Muscle layer of duodenum (tissue), 2 donors: Measurements from ENCODE around the gene GNG3.
"Not testable (repeated sequence)": the region's sequence is repeated elsewhere in the genome, so short reads cannot be mapped to it uniquely, and the experiment has no call there.

Experiments
- H3K27ac ChIP-seq: one replicate; pipeline ENCODE4 v1.7.0; 2013; ENCODE audit warnings: mild to moderate bottlenecking, low read length
- H3K27me3 ChIP-seq: one replicate; pipeline ENCODE4 v1.7.0; 2013; ENCODE audit warnings: low read depth, mild to moderate bottlenecking, control low read depth, low read length
- H3K36me3 ChIP-seq, 2 donors: one replicate each; pipeline ENCODE4 v1.7.0; 2013; ENCODE audit warnings: low read length in 2 of 2, control low read depth in 1 of 2, mild to moderate bottlenecking in 1 of 2; ENCODE audit not compliant: insufficient read depth in 2 of 2, control insufficient read depth in 1 of 2
- H3K4me1 ChIP-seq, 2 donors: one replicate each; pipeline ENCODE4 v1.7.0; 2013; ENCODE audit warnings: low read length in 2 of 2, mild to moderate bottlenecking in 2 of 2, control low read depth in 1 of 2, moderate library complexity in 1 of 2; ENCODE audit not compliant: insufficient read depth in 2 of 2, control insufficient read depth in 1 of 2
- H3K4me3 ChIP-seq, 2 donors: one replicate each; pipeline ENCODE4 v1.7.0; 2013; ENCODE audit warnings: low read length in 2 of 2, low read depth in 1 of 2, mild to moderate bottlenecking in 1 of 2
- H3K9me3 ChIP-seq, 2 donors: one replicate each; pipeline ENCODE4 v1.7.0; 2013; ENCODE audit warnings: low read length in 2 of 2, control low read depth in 1 of 2, mild to moderate bottlenecking in 1 of 2; ENCODE audit not compliant: control insufficient read depth in 1 of 2
- donor health status: healthy.

GNG3 gene

GRCh38 chr11:62747475-62748160 lies 40.1 kb downstream of the GNG3 start:
- peaks cover 0 to 8% of the 10 kb centered on the region in 2 donors for H3K36me3 ChIP-seq
- H3K27me3 ChIP-seq, result no peaks in the 10 kb centered on the region
- no peak overlapping the region for H3K4me3 ChIP-seq
- peaks cover 0 to 4% of the 10 kb centered on the region in 2 donors for H3K4me1 ChIP-seq
- H3K27ac ChIP-seq, result no peak overlapping the region
- H3K9me3 ChIP-seq, result no peaks in the 10 kb centered on the region

GRCh38 chr11:62749931-62750330 lies 42.5 kb downstream of the GNG3 start:
- not testable (repeated sequence) for H3K27me3 ChIP-seq, H3K4me3 ChIP-seq, H3K9me3 ChIP-seq, H3K27ac ChIP-seq
- H3K36me3 ChIP-seq, result peaks cover 0 to 11% of the 10 kb centered on the region in 2 donors
- H3K4me1 ChIP-seq, result peaks cover 5 to 17% of the 10 kb centered on the region in 2 donors

GRCh38 chr11:62752177-62752785 lies 44.8 kb downstream of the GNG3 start:
- Histone ChIP-seq H3K27me3 (no peaks in the 10 kb centered on the region), H3K9me3 (no peaks in the 10 kb centered on the region), H3K36me3 (peaks cover 0 to 11% of the 10 kb centered on the region in 2 donors), H3K4me3 (no peak overlapping the region), H3K4me1 (peaks cover 5 to 17% of the 10 kb centered on the region in 2 donors), H3K27ac (no peak overlapping the region)

- Histone ChIP-seq H3K36me3 (peaks cover 0 to 11% of the 10 kb centered on the region in 2 donors), H3K4me1 (peaks cover 5 to 17% of the 10 kb centered on the region in 2 donors), H3K4me3 (peak overlapping the region; percentile 62 to 90), H3K27ac (peak overlapping the region; percentile 91), H3K9me3 (no peaks in the 10 kb centered on the region), H3K27me3 (no peaks in the 10 kb centered on the region)
These were observed 45.7 kb downstream of the GNG3 start for GRCh38 chr11:62752994-62753735.

GRCh38 chr11:62753736-62754603 lies 46.5 kb downstream of the GNG3 start, which contains the start of gene ZBTB3:
TSS of gene ZBTB3 (minus strand) at chr11:62754160. CDS start at chr11:62753664, 496 bp downstream.
- H3K4me3 ChIP-seq, result peak within 1 kb of the TSS; percentile 62 to 90
- peak within 1 kb of the TSS; percentile 91 for H3K27ac ChIP-seq
- peaks cover 0 to 11% of the 10 kb centered on the region in 2 donors for H3K36me3 ChIP-seq
- no peaks in the 10 kb centered on the region for H3K9me3 ChIP-seq
- H3K4me1 ChIP-seq, result peaks cover 5 to 17% of the 10 kb centered on the region in 2 donors
- no peaks in the 10 kb centered on the region for H3K27me3 ChIP-seq

- Histone ChIP-seq H3K27me3 (no peaks in the 10 kb centered on the region), H3K4me3 (no peak overlapping the region), H3K27ac (no peak overlapping the region), H3K4me1 (peaks cover 5 to 17% of the 10 kb centered on the region in 2 donors), H3K9me3 (no peaks in the 10 kb centered on the region), H3K36me3 (peaks cover 0 to 11% of the 10 kb centered on the region in 2 donors)
These were observed 47.7 kb downstream of the GNG3 start for GRCh38 chr11:62755086-62755615.

GRCh38 chr11:62757846-62758788 lies 50.6 kb downstream of the GNG3 start:
- Histone ChIP-seq H3K4me1 (peaks cover 16 to 22% of the 10 kb centered on the region in 2 donors), H3K36me3 (peaks cover 0 to 3% of the 10 kb centered on the region in 2 donors), H3K4me3 (no peak overlapping the region), H3K9me3 (no peaks in the 10 kb centered on the region), H3K27me3 (no peaks in the 10 kb centered on the region), H3K27ac (no peak overlapping the region)
